GM13977 (cell line): ENCODE measurements around the gene ZAP70.
"Not testable (repeated sequence)": the region's sequence is repeated elsewhere in the genome, so short reads cannot be mapped to it uniquely, and the experiment has no call there.

Experiments used
- DNase-seq: peaks from one replicate; pipeline ENCODE4 v3.0.0; 2012; ENCODE audit warnings: low spot score
- CTCF ChIP-seq: IDR thresholded peaks from 2 replicates; pipeline ENCODE4 v1.5.1; 2012; ENCODE audit warnings: mild to moderate bottlenecking, control low read depth; ENCODE audit not compliant: insufficient read depth; ENCODE audit errors: extremely low read depth, missing control alignments
- in situ Hi-C: fragments of 300-500 bp; cut with MboI; formaldehyde crosslinking; loops from one replicate; pipeline ENCODE4 v1.12.0; 2022; ENCODE audit warnings: low sequenced_read_pairs, low pct_unique_long_range_greater_than_20kb, mixed read lengths, inconsistent platforms; ENCODE audit not compliant: unreplicated experiment

Gene ZAP70

GRCh38 chr2:97704989-97705388 is 8.4 kb upstream of the ZAP70 start:
- no peak for TF ChIP-seq CTCF
- in situ Hi-C loops: loop anchor here (10.0 kb wide), 1 partner anchor 680 kb away; no protein-coding TSS in a partner anchor
- DNase-seq: no peak

GRCh38 chr2:97706112-97706511 is 7.3 kb upstream of the ZAP70 start:
- TF ChIP-seq CTCF: no peak
- in situ Hi-C loops: loop anchor here (10.0 kb wide), 1 partner anchor 679 kb away; no protein-coding TSS in a partner anchor
- no peak for DNase-seq

- in situ Hi-C loops: loop anchor here (10.0 kb wide), 1 partner anchor 678 kb away; no protein-coding TSS in a partner anchor
- no peak for DNase-seq
- TF ChIP-seq CTCF: no peak
Measured at GRCh38 chr2:97706708-97707345, 6.5 kb upstream of the ZAP70 start.

- TF ChIP-seq CTCF: no peak
- in situ Hi-C loops: loop anchor here (10.0 kb wide), 1 partner anchor 677 kb away; no protein-coding TSS in a partner anchor
- DNase-seq: no peak
Measured at GRCh38 chr2:97707362-97708047, 5.9 kb upstream of the ZAP70 start.

GRCh38 chr2:97708048-97708380 is 5.4 kb upstream of the ZAP70 start:
- no peak for TF ChIP-seq CTCF
- DNase-seq: no peak
- in situ Hi-C loops: loop anchor here (10.0 kb wide), 1 partner anchor 677 kb away; no protein-coding TSS in a partner anchor

GRCh38 chr2:97708608-97709007 is 4.8 kb upstream of the ZAP70 start:
- DNase-seq: no peak
- in situ Hi-C loops: loop anchor here (10.0 kb wide), 1 partner anchor 676 kb away; no protein-coding TSS in a partner anchor
- TF ChIP-seq CTCF: no peak

GRCh38 chr2:97711394-97711711 is 2.0 kb upstream of the ZAP70 start:
- no peak for TF ChIP-seq CTCF
- in situ Hi-C loops: no loop called here
- no peak for DNase-seq

- in situ Hi-C loops, DNase-seq: not testable (repeated sequence)
Measured at GRCh38 chr2:97712175-97712574, 1.2 kb upstream of the ZAP70 start.
